Effector CD8-positive, alpha-beta T cell (primary cell): ENCODE results near the gene MRPS11.
"Not testable (repeated sequence)": the region's sequence is repeated elsewhere in the genome, so short reads cannot be mapped to it uniquely, and the experiment has no call there.

Source experiments
- DNase-seq: peaks from one replicate; lab custom pipeline; 2025; lab: John Stamatoyannopoulos, UW
- total RNA-seq, 4 experiments: gene quantifications; one replicate each; lab custom pipeline; 2026; lab: John Stamatoyannopoulos, UW

The MRPS11 gene
- total RNA-seq = 21.6 to 31.9 (median 25.4) reads per million in 4 experiments

DNA sequence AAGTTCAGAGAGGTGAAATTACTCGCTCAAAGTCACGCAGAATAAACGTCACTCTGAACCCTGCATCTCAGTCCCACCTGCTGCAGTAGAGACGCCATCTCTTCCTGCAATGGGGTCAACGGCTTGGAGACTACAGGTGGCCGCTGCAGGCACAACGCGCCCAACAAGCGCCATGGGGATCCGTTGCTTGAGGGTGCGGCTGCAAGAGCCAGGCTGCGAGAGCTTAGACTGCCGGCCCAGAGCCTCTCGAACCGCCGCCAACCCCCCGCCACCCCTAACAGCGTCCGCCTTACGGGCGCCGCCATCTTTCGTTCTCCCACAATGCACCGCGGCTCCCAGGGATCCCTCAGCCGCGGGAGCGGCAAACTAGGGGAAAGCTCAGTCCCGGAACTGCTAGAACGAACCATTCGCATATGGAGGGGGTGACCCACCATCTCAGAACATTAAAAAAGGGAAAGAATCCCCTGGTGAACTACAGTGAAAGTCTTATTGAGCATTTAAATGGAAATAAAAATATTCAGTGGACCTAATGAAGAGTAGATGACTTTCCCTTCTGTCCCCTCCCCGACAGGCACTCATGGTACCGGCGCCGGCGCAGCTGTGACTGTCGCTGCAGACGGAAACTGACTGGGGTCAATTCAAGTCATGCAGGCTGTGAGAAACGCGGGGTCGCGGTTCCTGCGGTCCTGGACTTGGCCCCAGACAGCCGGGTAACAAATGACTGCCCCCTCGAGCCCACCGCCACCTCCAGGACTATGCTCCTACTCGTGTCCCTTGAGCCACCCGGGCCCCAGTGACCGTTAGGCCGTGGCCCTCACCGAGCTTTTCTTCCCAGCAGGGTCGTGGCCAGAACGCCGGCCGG lies at the start of gene MRPS11, which contains the start of gene MRPL46:
MRPS11 (plus strand) TSS at position 636 of the 862 bp plus-strand sequence; CDS start at position 646, 10 bp downstream.
MRPL46 (minus strand) TSS at position 316 of the 862 bp plus-strand sequence; CDS start at position 305, 11 bp downstream.
- peak; percentile 86 for DNase-seq

DNA sequence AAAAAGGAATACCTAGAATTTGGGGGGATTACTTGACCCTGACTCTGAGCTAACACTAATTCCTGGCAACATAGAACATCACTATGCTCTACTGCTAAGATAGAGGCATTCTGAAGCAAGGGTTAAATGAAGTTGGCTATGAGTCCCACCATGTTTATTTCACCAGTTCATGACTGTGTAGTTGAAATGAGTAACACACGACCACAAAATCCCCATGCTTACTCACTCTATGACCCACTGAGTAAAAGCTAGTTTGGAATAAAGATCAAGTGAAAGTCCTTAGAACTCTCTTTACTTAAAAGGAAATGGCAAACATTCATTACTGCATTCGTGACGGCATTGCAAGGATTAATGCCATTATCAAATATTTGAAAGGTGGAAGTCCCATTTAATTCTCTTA lies 47.7 kb upstream of the MRPS11 start:
- no peak for DNase-seq

DNA sequence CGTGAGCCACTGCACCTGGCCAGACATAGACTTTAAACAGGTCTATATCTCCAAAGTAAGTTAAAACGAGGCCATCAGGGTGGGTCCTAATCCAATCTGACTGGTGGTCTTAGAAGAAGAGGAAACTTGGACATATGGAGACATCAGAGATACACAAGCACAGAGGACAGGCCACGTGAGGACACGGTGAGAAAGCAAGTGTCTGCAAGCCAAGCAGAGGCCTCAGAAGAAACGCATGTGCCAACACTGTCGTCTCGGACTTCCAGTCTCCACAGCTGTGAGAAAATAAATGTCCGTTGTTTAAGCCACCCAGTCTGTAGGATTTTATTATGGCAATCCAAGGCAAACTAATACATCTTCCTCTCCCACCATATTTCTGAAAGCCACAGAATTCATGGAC lies 44.2 kb upstream of the MRPS11 start:
- no peak for DNase-seq

DNA sequence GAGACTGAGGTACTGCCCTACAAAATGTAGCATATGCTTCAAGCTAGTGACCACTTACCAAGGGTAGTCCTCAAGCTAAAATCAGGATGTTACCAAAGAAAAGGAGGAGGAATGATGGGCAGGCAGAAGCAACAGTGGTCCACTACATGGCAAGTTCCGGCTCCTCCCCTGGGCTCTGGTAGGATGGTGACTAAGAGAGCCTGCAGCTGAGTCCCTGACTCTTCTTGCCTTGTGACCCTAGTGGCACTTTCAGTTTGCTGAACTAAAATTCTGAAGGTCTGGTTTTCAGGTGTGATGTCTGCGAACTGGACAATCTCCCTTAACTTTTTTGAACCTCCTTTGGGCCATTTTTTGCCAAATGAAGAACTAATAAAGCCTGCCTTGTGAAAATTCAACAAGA lies 41.2 kb upstream of the MRPS11 start:
- no peak for DNase-seq

DNA sequence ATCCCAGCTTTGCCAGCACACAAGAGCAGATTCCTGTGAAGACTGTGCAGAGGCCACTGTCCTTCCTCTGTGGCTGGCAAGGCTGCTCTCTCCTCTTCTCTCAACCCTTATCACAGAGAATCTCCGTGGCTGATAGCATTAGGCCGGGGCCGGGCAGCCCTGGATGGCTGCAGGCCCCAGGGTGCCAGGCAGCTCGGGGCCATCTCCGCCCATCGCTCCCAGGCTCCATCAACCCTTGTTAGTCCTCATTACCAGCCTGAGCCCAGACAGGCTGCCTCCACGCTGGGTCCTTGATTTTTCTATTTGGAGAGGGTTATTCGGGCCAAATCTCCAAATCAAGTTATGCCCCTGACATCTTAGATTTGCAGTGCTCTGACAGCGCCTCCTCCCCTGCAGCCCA lies 39.5 kb upstream of the MRPS11 start:
- DNase-seq = no peak

DNA sequence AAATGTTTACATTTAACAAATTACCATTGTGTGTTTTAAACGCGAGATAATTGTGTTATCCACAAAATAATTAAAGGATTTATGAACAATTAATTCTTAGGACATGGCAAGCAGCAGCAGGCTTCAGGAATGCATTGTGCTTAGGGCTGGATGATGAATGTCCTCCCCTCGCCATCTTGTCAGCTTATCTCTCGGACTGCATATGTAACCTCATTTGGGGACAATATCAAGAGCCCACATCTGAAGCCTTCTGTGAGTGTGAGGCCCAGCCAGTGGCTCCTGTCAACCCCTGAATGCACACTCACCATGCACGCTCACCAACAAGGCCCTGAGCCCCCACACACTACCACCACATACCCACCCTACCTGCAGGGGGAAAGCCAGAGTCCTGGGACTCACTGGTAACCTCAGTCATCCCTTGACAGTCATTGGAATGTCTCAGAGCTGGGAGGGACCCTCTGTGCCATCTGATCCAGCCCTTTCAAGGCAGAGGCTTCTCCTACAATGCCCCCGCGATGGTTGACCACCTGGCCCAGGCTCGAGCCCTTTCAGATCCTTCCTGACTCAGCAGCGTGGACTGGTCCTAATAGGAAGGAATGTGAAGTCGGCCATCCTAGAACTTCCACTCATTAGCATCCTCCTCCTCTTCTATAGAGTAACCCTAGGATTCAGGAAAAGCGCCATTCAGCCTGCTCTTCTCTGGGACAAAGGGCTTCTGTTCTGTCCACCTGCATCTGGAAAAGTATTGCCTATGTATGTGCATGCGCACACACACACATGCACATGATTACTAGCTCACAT lies 38.5 kb upstream of the MRPS11 start:
- no peak for DNase-seq

DNA sequence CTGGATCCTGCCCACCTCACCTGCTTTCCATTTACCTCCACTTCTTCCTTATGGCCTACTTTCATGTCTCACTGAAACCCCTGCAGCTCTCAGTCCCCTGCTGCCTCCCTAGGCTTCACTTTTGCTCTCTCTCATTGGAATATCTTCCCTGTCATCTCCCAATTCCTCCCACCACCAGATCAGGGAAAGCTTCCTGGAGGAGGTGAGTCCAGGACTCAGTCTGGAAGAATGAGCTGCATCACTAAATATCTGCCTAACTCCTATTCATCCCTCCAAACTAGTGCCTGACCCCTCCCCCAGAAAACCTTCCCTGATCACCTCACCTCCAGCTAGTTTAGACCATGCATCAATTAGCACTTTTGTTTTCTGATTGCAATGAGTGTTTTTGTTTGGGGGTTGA lies 37.5 kb upstream of the MRPS11 start:
- DNase-seq = no peak

DNA sequence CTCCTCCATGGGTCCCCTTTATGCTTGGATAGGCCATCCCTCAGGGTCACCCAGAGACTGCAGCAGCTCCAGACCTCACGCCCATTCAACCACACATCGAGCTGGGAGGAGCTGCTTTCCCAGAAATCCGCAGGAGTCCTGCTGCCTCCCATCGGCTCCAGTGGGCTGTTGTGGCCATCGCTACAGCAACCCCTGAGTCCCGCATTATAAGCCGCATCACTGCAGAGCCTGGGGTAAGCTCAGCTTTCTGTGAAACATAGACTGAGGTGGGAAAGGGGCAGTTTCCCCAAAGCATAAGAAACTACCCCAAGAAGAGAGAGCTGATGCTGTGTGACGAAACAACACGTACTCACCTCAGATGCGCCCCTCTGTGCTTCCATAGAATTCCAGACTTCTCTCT lies 36.1 kb upstream of the MRPS11 start:
- no peak for DNase-seq

DNA sequence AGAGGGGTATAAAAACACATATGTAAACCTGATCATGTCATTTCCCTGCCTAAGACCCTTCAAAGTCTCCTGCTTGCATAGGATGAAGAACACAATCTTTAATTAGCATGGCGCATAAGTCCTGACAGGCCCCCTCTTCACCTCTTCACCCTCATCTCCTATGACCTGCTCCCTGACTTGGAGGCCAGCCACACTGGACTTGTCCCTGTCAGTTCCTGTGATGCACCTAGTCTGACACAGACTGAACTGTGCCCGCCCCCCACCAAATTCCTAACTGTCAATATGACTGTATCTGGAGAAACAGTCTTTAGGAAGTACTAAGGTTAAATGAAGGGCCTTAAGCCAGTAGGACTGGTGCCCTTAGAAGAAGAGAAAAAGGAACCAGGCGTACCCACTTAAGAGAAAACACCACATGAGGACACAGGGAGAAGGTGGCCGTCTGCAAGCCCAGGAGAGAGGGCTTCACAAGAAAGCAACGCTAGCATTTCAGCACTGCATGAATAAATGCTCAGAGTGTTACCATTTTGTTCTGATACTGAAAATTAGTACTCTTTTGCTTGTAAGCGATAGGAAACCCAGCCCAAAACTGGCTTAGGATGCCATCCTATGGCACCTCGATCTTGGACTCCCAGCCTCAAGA lies 34.3 kb upstream of the MRPS11 start:
- DNase-seq = no peak

DNA sequence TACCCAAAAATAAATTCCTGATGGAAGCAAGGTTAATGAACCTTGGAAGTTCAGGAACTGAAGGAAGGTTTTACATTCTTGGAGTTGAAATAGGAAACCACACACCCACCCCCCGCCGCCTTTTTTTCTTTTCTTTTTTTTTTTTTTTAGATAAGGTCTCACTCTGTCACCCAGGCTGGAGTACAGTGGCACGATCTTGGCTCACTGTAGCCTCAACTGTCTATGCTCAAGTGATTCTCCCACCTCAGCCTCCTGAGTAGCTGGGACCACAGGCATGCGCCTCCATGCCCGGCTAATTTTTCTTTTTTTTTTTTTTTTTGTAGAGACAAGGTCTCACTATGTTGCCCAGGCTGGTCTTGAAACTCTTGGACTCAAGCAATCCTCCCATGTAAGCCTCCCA lies 33.4 kb upstream of the MRPS11 start:
- not testable (repeated sequence) for DNase-seq

DNA sequence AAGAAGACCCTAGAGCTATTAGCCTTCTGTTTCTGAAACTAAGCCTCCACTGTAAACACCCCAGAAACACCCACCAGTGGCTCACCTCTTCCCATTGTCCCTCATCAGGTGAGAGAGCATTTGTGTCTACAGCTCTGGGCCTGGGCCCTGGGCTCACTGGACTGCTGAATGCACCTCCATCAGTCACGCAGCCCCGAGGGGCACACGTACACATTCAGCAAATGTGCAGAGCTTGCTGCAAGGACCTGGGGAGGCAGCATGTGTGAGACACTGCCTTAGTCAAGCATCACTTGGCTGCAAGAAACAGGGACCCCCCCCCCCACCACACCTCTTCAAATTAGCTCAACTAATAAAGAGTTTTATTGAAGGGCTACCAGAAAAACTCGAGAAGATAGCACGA lies 29.3 kb upstream of the MRPS11 start:
- no peak for DNase-seq

DNA sequence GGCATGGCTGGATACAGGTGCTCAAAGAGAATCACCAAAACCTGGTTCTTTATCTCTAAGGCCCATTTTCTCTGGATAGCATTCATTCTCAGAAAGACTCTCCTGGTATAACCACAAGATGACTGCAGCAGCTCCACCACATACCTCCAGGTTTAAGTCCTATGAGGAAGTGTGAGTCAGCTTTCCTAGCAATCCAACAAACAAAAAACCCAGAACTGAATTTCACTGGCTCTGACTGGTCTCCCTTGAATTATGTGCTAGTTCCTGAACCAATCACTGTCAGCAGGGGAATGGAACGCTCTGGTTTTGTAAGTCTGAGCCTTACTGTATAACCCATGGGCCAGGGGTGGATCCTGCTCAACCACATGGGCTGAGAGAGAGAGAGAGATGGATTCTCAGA lies 27.5 kb upstream of the MRPS11 start:
- DNase-seq = no peak

DNA sequence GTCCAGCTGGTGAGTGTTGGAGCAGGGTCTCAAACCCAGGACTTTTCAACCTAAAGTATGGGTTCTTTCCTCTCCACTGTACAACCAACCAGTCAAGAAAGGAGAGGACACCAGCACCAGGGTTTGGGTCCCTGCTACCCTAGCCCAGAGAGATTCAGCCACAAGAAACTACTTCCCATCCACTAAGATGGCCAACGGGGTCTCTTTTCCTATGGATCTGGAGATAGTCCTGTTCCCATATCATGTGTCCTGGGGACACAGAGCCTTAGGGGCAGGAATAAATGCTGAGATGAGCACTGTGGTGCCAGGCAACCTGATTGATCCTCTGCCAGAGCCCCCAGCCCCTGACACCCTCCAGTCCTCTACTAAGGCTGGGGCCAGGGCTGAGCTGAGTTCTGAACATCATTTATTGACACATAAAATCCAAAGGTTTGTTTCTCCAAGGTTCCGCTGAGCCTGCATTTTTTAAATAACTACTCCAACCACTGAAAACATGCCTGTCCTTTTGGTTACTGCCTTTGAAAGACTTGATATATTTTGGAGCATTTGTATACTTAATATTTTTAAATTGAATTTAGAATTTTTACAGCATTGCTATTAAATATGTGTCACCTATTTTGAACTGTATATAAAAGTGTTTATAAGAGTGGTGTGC lies 26.3 kb upstream of the MRPS11 start:
- no peak for DNase-seq

DNA sequence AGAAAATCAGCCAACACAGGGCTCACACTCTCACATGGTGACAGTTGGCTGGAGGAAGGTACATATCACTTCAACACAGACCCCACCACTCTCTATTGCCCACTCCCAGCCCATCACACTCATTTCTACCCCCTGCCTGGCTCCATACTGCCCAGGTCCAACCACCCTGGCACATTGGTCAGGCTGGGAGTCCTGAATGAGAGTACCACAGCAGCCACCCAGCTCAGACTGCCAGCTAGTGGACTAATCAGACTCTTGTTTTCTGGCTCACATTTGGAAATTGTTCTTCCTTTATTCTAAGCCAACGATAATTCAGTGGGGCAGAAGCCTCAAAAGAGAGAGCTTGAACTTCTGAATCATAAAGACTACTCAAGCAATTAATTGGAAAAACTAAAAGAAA lies 20.3 kb upstream of the MRPS11 start:
- DNase-seq = no peak

DNA sequence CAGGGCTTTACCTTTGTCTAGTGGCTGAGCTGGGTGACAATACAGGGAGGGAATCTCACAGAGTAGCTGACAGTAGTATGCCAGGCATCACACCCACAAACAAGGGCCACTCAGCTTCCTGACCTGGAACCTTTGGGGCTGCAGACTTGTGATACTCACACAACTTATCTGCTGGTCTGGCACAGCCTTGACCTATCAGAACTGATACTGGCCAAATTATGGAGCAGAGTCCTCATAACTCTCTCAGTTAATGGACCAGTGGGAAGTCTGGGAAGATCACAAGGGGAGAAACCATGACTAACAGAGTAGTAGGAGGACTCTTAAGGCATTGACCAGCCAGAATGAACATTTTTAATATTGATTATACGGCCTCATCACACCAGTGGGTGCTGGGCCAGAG lies 19.8 kb upstream of the MRPS11 start:
- no peak for DNase-seq

DNA sequence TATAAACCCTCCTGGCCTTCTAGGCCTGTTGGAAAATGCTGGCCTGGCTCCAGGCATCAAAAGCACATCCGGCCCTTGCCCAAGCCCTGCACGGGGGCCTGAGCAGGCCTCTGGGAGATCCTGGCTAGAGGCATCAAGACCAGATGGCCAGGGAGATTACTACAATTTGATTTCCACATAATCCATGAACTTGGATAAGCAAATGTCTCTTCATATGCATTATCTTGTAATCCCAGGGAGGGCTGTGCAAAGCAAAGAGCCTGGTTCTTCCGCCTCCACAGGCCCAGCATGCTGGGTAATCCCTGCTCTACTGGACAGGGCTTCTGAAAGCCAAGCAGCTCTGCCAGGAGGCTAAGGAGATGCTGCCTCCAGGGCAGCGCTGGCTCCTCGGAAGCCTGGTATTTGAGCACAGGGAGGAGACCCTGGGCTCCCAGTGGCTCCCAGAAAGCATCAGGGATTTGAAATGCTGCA lies 18.5 kb upstream of the MRPS11 start:
- DNase-seq = no peak

DNA sequence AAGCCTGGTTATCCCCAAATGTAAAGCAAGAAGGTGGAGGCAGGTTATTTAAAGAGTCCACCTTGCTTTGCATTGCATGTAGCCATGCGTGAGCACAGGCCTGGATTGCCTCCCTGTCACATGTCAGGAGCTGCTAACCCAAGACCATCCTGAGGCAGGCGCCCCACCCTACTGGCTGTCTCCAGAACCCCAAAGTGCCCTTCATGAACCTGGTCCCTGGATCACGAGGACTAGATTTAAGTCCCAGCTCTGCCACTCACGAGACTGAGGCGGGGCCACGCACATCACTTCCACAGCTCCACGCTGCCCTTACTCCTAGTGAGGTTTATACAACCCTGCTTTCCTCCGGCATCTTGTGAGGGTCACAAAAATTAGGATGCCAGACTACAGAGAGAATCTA lies 17.9 kb upstream of the MRPS11 start:
- DNase-seq = no peak

DNA sequence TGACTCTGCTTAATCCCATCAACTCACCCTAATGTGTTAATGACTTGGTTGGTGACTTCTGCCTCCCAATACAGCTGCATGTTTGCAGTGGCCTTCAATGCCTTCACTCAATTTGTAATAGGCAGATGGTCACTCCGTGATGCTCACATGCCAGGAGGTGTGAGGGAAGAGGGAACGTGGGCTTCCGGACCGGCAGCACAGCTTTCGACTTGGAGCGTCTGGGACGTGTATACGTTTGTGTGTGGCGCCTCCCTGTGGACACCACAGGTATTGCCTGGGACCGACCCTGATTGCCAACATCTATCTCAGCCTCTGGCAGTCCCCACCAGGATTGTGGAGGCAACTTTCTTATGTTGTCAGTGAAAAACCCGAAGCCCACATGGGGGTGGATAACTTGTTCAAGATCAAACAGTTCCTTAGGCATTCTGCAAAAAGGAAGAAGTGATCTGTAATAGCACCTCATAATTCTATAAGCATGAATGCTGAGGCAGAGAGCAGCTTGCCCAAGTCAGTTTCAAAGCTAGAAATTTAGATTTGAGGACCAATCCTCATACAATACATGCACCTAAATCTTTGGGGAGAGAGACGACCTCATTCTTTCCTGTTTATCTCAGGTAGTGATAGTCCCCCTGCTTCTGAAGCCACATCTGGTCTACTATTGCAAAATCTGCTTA lies 17.2 kb upstream of the MRPS11 start:
- peak; percentile 26 for DNase-seq

DNA sequence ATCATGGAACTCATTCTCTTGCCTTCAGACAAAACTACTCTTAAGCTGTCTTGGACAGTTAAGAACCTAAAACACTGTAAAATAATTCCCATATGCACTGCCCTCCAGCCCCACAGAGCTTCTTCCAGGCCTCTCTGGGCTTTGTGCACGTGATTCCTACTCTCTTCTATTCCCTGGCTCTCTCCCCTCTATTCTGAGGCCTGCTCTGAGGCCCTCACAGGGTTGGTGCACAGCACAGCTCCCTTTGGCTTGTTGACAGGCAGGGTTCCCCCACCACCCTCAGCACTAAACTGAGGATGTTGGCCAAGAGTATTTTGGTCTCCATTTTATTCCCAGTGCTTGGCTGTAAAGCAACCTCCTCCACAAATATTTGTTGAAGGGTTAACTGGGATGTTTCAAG lies 13.9 kb upstream of the MRPS11 start:
- no peak for DNase-seq

DNA sequence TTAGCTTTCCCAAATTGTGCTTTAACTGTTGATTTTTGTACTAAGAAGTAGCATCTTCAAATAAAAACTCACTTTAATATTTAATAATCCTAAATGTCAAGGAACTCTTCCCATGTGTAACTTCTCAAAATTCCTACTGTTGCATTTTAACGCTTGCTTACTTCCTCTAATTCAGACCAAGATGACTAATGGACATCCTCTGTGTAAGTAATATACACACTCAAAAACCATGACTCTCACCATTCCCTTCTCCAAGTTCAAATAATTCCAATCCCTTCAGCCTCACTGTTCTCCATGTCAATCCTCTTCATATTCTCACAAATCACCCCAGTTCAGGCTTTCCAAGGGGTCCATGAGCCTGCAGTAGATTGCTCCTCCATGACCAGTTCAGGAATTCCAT lies 13.3 kb upstream of the MRPS11 start:
- DNase-seq = no peak
